Progenitor cell of endocrine pancreas (in vitro differentiated cells): ENCODE data around the gene FMO2. TPM values are rescaled to one million over a fixed set of nuclear protein-coding genes. Genes with fewer than 3 reads are reported as not detected.

Source experiments
- DNase-seq: peaks from one replicate; pipeline ENCODE4 v3.0.0; 2021; ENCODE audit warnings: low spot score; ENCODE audit not compliant: unreplicated experiment
- H3K27ac Mint-ChIP-seq: 2 replicates; pipeline ENCODE4 v1.8.0; 2021; ENCODE audit warnings: mild to moderate bottlenecking, moderate library complexity, mixed read lengths
- H3K27me3 Mint-ChIP-seq: 2 replicates; pipeline ENCODE4 v1.8.0; 2021; ENCODE audit warnings: mixed read lengths
- H3K36me3 Mint-ChIP-seq: 2 replicates; pipeline ENCODE4 v1.8.0; 2022; ENCODE audit warnings: mixed read lengths; ENCODE audit not compliant: insufficient read depth
- H3K4me1 Mint-ChIP-seq: 2 replicates; pipeline ENCODE4 v1.8.0; 2021; ENCODE audit warnings: low read depth, mixed read lengths
- H3K4me3 Mint-ChIP-seq: 2 replicates; pipeline ENCODE4 v1.8.0; 2021; ENCODE audit warnings: low read depth, mild to moderate bottlenecking, moderate library complexity, mixed read lengths
- H3K9me3 Mint-ChIP-seq: 2 replicates; pipeline ENCODE4 v1.8.0; 2021; ENCODE audit warnings: low read depth, mixed read lengths
- total RNA-seq: library from RNA; stranded (reverse); gene quantifications from 2 replicates; pipeline ENCODE4 v1.2.1, GENCODE V29; 2021
- TF ChIP-seq, protein P1 (sequence below): fragments of 200-600 bp; sonication (generic); IDR thresholded peaks from one replicate; pipeline ENCODE4 v1.5.0; 2021; ENCODE audit warnings: antibody characterized with exemption, mild to moderate bottlenecking; ENCODE audit not compliant: unreplicated experiment

The FMO2 gene
- total RNA-seq, 1 donor from 2014 or later, result not detected

DNA sequence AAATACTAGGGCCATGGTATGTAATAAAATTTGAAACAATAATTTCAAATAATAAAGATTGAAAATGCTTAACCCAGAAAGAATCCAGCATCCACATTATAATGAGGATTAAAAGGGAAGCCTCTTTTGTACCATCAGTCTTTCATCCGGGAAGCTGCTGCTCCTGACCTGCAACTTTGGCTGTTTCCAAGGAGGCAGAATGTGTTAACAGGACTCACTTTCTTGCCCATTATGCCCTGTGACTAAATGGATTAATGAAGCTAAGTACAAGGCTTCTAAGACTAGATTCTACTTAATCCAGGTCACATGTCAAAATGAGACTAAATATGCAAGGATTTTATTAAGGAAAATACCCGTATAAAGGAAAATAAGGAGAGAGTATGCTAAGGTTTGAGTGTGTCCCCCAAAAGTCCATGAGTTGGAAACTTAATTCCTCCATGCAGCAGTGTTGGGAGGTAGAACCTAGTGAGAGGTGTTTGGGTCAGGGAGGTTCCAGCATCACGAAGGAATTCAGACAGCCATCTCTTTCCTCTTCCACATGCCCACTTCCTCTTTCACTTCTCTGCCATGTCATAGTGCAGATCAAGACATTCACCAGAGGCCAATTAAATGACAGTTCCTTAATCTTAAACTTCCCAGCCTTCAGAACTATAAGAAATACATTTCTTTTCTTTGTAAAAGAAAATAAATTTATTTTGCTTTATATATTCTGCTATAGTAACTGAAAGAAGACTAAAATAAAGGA is 27.7 kb downstream of the FMO2 start:
- no peak for DNase-seq
- no peaks in the 10 kb centered on the region for H3K36me3 Mint-ChIP-seq
- peaks cover 3% of the 10 kb centered on the region for H3K9me3 Mint-ChIP-seq
- H3K4me3 Mint-ChIP-seq, result no peak overlapping the region
- H3K4me1 Mint-ChIP-seq, result peaks cover 11% of the 10 kb centered on the region
- no peak overlapping the region for H3K27ac Mint-ChIP-seq
- no peaks in the 10 kb centered on the region for H3K27me3 Mint-ChIP-seq
- TF ChIP-seq, protein P1, sequence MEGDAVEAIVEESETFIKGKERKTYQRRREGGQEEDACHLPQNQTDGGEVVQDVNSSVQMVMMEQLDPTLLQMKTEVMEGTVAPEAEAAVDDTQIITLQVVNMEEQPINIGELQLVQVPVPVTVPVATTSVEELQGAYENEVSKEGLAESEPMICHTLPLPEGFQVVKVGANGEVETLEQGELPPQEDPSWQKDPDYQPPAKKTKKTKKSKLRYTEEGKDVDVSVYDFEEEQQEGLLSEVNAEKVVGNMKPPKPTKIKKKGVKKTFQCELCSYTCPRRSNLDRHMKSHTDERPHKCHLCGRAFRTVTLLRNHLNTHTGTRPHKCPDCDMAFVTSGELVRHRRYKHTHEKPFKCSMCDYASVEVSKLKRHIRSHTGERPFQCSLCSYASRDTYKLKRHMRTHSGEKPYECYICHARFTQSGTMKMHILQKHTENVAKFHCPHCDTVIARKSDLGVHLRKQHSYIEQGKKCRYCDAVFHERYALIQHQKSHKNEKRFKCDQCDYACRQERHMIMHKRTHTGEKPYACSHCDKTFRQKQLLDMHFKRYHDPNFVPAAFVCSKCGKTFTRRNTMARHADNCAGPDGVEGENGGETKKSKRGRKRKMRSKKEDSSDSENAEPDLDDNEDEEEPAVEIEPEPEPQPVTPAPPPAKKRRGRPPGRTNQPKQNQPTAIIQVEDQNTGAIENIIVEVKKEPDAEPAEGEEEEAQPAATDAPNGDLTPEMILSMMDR, result no peak

DNA sequence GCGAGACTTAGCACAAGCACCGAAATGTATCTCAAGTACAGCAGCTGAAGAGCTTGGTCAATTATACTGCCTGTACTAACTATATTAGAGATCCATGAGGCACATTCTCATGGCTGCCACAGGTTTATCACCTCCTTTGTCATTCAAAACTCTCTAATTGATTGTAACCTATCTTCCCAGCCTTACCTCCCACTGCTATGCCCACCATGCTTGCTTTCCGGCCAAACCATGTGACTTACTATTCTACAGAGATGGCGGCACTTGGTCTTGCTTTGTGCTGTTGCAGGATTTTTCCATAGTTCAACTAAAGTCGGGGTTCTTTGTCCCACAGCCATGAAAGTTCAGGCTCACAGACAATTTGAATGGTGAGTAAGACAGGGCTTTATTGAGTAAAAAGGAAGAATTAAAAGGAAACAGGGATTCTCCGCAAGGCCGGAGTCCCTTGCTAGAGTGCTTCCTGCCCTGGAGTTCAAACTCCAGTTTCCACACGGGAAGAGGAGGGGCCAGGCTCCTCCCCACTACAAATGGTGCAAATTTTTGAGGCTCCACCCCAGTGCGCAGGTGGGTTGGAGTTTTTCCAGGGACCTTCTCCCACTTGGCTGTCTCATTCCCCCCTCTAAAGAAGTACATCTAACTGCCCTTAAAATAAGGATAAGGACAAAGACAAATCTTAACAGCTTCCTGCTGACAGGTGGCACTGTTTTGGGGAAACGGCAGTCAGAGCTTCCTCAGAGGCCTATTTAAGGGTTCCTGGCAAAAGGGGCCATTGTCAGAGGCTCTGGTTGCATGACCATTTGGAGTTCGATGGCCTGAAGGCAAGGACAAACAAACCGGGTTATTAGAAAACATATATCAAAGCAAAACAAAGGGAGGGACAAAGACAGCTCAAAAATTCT is 28.7 kb downstream of the FMO2 start:
- Mint-ChIP-seq H3K4me1 (peaks cover 11% of the 10 kb centered on the region), H3K36me3 (peaks cover 1% of the 10 kb centered on the region), H3K27ac (no peak overlapping the region), H3K9me3 (peaks cover 8% of the 10 kb centered on the region), H3K4me3 (no peak overlapping the region), H3K27me3 (no peaks in the 10 kb centered on the region)
- no peak for DNase-seq
- TF ChIP-seq, protein P1, result no peak

DNA sequence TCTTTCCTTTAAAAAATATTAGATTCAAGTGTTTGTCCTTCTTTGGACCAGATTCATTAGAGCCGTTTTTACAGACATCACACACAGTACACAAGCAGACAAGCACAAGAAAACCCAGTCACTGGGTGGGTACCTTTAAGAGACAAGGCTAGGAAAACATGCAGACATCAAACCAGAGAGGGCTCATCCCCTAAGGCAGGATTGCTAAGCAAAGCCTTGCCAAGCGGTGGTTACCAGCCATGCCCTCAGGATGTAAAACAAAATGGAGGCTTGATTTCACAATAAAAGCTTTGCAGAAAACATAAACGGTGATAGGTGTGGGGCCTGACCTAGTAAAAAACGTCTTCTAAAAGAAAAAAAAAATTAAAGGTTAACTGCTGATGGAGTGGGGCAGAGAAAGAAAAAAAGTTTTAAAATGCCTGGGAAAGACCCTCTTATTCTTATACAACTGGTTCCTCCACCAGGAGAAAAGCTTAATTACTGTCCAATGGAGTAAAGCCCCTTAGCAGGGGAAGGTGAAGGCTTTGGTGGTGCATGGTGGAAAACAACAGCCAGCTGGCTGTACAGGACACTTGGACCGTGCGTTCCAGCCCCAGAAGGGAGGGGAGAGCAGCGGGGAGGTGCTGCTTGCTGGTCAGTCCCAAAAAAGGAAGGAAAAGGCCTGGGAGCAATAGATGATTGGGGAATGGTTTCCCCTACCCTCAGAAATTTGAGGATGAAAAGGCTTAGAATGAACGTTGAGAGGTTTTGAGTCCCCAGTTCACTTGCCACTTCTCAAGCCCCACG is 32.8 kb downstream of the FMO2 start:
- peaks cover 27% of the 10 kb centered on the region for H3K4me1 Mint-ChIP-seq

DNA sequence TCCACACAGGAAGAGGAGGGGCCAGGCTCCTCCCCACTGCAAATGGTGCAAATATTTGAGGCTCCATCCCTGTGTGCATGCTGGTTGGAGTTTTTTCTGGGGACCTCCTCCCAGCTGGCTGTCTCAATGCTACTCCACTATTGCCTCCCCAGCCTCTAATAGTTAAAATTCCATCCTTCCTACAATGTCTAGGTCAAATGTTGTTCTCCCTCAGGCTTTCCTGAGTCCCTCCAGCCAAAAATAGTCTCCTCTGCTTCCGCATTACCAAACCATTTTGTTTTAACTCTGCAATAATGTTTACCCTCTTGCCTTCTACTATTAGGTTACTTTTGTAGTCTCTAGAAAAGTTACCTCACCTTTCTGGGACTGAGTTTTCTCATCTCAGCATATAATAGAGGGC is 33.6 kb downstream of the FMO2 start:
- Mint-ChIP-seq H3K4me3 (no peak overlapping the region), H3K27ac (no peak overlapping the region), H3K4me1 (peaks cover 32% of the 10 kb centered on the region), H3K36me3 (peaks cover 1% of the 10 kb centered on the region), H3K9me3 (peaks cover 10% of the 10 kb centered on the region), H3K27me3 (no peaks in the 10 kb centered on the region)
- DNase-seq, result no peak
- TF ChIP-seq, protein P1, result no peak

More for the DNA sequence above, 32.8 kb downstream of the FMO2 start:
- H3K9me3 Mint-ChIP-seq, result peaks cover 10% of the 10 kb centered on the region
- H3K4me3 Mint-ChIP-seq, result no peak overlapping the region
- no peak for DNase-seq
- H3K36me3 Mint-ChIP-seq, result peaks cover 1% of the 10 kb centered on the region
- H3K27me3 Mint-ChIP-seq, result no peaks in the 10 kb centered on the region
- H3K27ac Mint-ChIP-seq, result no peak overlapping the region
- TF ChIP-seq, protein P1, result no peak
